Measurements from ENCODE around the gene ZNF443.
"Not testable (repeated sequence)": the region's sequence is repeated elsewhere in the genome, so short reads cannot be mapped to it uniquely, and the experiment has no call there.

ZNF443 gene

DNA sequence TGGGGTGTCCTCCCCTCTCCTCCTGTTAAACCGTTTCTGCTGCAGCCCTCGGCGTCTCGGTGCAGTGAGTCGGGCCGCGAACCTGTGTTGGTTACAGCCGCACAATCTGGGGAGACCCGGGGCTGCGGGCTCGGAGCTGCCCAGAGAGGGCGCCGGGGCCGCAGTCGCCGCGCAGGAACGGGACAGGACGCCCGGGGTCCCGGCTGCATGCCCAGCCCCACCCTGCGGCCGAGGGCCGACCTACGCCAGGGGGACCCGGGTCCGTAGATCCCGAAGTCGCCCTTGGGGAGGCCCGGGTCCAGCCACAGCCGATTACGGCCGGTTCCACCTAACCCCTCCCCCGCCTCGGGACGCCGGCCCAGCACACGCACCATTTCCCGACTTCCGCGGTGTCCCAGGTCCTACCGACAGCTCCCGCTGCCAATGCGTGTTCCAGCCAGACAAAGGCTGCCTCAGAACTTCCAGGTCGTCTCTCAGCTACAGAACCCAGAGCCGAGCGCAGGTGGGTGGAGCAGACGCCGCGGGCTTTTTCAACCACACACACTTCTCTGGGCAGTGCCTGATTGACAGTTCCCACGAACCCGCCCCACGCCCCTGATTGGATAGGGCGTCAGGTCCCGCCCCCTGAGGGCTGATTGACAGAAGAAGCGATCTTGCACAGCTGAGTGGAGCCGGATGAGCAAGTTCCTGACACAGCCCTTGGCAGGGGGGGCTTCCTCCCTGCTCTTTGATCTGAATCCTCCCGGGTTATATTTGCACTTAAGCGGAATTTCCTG, at the start of gene ZNF443:
TSS of gene ZNF443 (minus strand) at position 481 of the 776 bp plus-strand sequence. CDS start at position 374, 107 bp downstream.
- peak; percentile 97 for DNase-seq

DNA sequence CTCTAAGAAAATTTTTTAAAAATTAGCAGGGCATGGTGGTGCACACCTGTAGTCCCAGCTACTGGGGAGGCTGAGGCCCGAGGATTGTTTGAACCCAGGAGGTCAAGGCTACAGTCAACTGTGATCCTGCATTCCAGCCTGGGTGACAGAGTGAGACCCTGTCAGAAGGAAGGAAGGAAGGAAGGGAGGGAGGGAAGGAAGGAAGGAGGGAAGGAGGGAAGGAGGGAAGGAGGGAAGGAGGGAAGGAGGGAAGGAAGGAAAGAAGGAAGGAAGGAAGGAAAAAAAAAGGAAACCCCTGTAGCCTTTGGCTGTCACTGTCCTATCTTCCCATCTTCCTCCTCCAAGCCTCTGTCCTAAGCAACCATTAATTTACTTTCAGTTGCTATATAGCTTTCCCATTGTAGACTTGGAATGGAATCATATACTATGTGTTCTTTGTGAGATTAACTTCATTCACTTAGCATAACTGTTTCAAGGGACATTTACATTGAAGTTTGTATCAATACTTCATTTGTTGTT, 45.5 kb upstream of the ZNF443 start:
- DNase-seq: not testable (repeated sequence)

DNA sequence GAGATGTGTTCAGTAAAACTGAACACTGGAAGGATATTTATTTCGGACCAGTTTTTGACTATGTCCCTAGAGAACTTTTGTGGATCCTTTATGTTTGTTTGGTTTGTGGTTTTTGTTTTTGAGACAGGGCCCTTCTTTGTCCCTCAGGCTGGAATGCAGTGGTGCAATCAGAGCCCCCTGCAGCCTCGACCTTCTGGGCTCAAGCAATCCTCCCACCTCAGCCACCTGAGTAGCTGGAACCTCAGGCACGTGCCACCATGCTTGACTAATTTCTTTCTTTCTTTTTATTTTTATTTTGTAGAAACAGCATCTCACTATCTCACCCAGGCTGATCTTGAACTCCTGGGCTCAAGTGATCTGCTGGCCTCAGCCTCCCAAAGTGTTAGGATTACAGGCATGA, 44.8 kb upstream of the ZNF443 start:
- no peak for DNase-seq

DNA sequence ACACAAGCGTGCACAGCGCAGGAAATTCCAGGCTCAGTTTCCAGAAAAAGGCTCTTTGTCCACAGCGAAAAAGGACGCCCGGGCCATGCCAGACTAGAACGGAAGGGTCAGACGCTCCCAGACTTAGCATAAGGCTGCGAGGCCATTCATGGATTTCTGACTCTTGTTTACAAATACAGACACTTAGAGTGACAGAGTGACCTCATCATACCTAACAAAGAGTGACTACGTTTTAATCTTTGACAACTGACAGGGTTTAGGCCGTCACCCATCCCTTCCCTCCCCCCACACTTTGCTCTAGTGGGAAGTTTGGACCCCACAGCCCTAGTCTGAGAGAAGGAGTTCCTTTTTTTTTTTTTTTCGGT, 44.2 kb upstream of the ZNF443 start:
- no peak for DNase-seq

DNA sequence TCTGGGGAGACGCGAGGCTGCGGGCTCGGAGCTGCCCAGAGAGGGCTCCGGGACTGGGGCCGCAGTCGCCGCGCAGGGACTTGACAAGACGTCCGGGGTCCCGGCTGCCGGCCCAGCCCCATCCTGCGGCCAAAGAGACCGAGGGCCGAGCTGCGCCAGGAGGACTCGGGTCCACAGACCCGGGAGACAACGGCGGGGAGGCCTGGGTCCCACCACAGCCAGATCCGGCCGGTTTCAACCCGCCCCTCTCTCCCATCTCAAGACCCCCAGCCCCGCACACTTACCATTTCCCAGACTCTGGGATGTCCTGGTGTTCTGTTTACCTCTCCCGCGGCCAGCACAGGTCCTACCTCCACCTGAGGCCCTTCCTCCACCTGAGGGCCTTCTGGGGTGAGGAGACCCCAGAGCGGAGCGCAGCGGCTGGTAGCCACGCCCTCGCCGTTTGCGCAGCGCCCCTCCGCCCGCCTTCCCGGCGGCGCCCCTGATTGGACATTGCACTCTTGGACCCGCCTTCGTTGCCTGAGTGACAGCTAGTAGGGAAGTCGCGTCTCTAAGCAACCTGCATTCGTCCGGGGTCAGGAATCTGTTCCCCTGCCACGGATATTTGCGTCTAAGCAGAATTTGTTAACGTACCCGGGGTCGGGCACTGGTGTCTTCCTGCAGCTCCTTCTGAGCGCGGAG, 43.7 kb upstream of the ZNF443 start, which contains the start of gene ZNF709:
TSS of gene ZNF709 (minus strand) at position 446 of the 681 bp plus-strand sequence. CDS start at position 287, 159 bp downstream.
- peak; percentile 85 for DNase-seq

DNA sequence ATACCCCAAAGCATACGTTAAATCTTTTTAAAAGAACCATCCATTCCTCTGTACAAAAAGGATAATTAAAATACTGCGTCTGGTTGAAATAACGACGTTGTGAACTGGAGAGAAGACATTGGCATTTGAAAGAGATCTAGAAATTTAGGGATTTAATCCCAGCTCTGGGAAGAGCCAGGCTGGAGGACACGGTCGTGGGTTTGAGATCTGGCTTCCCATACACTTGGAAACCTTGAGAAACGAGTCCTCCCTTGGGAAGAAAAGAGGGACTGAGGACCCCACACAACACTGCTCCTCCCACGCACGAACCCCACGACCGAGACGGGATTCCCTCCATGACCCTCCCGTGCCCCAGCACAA, 43.2 kb upstream of the ZNF443 start:
- DNase-seq: no peak

DNA sequence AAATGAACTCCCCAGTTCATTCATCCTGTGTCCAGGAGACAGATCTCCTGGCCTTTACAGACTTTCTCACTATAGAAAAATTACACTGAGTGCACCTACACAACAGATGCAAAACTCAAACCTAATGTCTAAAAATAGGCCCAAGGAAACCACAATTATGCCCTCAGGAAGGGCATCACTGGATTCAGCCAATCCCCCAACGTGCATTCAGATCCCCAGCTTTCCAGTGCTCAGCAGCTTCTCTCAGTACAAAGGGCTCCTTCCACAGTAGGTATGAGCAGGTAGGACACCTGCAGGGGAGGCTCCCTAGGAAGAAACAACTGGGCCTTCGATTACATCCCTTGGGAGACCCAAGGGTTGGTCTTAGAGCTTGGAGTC, 41.7 kb upstream of the ZNF443 start:
- no peak for DNase-seq

DNA sequence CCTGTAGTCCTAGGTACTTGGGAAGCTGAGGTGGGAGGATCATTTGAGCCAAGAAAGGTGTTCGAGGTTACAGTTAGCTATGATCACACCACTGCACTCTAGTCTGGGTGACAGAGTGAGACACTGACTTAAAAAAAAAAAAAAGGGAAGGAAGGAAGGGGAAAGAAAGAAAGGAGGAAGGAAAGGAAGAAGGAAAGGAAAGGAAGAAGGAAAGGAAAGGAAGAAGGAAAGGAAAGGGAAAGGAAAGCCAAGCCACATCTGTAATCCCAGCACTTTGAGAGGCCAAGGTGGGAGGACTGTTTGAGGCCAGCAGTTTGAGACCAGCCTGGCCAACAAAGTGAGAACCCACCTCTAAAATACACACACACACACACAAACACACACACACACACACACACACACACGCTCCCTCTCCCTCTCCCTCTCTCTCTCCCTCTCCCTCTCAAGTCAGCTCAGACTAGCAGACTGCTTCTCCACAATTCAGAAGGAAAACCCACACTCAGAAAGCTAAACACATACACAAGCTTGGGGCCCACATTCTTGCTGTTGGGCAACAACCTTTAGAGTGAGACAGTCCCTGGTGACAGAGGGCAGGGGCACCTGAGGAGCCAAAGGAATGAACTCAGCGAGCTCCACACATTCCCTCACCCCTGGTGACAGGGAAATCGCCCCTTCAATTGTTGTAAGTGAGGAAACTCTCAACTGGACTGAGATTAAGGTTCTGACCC, 41.1 kb upstream of the ZNF443 start:
- no peak for DNase-seq

DNA sequence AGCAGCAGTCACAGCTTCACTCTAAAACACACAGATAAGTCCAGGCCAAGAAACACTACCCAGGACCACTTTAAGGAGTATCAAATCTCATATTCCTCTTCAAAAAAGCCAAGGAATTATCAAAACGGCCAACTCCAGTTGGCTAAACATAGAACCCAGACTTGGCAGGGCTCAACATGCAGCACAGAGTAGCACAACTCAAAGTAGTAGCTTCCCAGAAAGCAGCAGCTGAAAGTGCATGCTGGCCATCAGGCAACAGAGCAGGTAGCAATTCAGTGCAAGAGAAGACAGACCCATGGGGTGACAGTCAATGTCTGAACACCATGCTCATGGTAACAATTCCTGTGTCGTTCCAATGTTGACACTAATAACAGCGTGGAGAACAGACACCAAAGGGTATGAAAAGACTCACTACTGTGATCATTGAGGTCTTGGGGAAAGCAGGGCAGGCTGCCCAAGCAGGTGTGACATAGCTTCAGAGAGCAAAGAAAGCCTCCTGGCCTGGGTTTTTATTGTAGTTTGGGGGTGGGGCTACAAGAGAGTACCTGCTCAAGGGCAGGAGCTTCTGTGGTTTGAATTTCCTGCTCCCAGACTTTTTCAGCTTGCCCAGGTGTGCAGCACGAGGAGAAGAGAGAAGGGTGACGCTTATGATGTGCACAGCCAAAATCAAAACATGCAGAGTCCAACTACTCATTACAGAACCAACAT, 37.6 kb upstream of the ZNF443 start:
- DNase-seq: no peak

DNA sequence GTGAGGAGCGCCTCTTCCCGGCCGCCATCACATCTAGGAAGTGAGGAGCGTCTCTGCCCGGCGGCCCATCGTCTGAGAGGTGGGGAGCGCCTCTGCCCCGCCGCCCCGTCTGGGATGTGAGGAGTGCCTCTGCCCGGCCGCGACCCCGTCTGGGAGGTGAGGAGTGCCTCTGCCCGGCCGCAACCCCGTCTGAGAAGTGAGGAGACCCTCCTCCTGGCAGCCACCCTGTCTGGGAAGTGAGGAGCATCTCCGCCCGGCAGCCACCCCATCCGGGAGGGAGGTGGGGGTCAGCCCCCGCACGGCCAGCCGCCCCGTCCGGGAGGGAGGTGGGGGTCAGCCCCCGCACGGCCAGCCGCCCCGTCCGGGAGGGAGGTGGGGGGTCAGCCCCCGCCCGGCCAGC, 26.8 kb upstream of the ZNF443 start:
- DNase-seq: not testable (repeated sequence)

DNA sequence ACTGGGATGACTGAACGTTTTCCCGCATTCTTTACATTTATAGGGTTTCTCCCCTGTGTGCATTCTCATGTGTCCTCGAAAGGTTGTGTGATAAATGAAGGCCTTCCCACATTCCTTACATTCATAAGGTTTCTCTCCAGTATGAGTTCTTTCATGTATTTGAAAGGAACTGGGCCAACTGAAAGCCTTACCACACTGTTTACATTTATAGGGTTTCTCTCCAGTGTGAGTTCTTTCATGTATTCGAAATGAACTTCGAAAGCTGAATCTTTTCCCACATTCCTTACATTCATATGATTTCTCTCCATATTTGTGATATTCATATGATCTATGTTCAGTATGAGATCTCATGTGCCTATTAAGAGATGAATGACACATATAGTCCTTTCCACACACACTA, 24.4 kb upstream of the ZNF443 start:
- DNase-seq: no peak

DNA sequence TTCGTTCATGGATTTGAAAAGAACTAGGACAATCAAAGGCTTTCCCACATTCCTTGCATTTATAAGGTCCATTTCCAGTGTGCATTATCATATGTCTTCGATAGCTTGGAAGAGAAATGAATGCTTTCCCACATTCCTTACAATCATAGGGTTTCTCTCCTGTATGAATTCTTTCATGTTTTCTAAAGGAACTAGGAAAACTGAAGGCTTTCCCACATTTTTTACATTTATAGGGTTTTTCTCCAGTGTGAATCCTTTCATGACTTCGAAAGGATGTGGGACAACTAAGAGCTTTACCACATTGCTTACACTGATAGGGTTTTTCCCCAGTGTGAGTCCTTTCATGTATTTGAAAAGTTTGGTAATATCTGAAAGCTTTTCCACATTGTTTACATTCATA, 23.9 kb upstream of the ZNF443 start:
- DNase-seq: no peak

DNA sequence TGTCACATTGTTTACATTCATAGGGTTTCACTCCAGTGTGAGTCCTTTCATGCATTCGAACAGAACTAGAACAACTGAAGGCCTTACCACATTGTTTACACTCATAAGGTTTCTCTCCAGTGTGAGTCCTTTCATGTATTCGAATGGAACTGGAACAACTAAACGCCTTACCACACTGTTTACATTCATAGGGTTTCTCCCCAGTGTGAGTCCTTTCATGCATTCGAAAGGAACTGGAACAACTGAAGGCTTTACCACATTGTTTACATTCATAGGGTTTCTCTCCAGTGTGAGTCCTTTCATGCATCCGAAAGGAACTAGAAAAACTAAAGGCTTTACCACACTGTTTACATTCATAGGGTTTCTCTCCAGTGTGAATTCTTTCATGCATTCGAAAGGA, 23.3 kb upstream of the ZNF443 start:
- DNase-seq: not testable (repeated sequence)

DNA sequence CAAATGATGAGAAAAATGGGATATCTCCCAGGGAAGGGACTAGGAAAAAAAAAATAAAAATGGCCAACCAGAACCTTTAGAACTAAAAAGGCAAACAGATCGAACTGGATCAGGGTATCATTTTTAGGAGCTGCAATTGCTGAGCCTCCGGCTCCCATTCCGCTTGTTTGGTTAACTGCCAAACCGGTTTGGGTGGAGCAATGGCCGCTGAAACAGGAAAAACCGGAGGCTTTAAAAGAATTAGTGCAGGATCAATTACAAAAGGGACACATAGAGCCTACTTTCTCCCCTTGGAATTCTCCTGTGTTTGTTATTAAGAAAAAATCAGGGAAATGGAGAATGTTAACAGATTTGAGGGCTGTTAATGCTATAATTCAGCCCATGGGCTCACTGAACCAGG, 12.7 kb upstream of the ZNF443 start:
- no peak for DNase-seq

DNA sequence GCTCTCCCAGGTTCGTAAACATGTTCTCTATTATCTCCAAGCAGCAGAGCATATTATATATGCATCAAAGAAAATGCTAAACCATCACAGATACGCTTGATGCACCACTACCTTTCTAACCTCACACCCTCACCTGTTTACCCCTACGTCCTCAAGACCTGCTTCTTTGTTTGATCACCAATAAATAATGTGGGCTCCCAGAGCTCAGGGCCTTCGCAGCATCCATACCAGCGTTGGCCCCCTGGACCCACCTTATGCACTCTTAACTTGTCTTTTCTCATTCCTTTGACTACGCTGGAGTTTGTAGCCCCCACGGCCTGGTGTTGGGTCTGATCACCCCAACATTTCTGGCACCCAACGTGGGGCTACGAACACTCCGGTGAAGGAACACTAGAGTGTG, 10.0 kb upstream of the ZNF443 start:
- DNase-seq: no peak

DNA sequence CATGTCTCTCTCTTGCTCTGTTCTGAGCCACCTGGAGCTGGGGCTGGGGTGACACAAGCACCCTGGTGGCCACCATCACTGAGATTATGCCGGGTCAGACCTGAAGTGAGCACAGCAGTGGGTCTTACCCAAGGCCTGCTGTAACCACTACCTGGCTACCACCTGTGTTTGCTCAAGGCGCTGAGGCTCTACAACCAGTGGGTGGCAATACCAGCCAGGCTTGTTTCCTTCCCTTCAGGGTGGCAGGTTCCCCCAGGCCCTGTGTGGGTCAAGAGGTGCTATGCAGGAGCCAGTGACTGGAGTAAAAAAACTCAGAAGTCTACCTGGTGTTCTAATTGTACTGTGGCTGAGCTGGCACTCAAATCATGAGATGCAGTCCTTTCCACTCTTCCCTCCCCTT, 8.0 kb upstream of the ZNF443 start:
- no peak for DNase-seq

DNA sequence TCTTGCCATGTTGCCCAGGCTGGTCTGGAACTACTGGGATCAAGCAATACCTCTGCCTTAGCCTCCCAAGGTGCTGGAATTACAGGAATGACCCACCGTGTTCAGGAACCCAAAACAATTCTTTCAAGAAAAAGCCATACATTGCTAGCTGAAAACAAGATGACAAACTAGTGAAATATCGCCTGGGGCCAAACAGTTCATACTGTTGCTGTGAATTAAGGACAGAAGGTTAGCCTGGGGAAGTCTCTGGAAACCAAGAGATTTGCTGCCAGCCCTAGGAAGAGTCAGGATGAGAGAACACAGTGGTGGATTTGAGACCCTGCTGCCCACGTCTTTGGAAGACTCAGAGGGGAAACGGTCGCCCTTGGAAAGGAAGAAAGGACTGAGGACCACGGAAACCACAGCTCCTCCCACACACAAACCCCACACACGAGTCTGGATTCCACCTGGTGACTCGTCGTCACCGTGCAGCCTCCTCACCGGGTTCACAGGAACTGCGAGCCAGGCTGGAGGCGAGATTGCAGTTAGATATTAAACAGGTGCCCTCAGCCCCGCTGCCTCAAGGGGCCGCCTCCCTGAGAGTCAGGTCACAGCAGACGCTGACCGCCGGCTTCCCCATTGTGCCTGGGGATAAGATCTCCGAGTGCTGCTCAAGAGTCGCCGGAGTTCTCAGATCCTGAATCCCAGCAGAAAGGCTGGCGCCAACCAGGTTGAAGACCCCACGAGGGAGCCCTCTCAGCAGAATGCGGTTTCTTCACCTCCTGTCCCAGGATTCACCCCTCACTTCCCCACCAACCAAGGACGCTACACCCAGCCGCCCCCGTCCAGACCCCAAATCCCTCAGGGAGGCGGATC, 908 bp downstream of the ZNF443 start:
- not testable (repeated sequence) for DNase-seq

DNA sequence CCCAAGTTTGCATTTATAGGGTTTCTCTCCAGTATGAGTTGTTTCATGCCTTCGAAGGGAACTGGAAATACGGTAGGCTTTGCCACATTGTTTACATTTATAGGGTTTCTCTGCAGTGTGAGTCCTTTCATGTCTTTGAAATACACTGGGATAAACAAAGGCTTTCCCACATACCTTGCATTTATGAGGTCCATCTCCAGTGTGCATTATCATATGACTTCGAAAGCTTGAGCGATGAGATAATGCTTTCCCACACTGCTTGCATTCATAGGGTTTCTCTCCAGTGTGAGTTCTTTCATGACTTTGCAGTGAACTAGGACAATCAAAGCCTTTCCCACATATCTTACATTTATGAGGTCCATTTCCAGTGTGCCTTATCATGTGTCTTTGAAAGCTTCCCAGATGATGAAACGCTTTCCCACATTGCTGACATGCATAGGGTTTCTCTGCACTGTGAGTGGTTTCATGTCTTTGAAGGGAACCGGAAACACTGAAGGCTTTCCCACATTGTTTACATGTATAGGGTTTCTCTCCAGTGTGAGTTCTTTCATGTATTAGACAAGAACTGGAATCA, 10.0 kb downstream of the ZNF443 start:
- not testable (repeated sequence) for DNase-seq

DNA sequence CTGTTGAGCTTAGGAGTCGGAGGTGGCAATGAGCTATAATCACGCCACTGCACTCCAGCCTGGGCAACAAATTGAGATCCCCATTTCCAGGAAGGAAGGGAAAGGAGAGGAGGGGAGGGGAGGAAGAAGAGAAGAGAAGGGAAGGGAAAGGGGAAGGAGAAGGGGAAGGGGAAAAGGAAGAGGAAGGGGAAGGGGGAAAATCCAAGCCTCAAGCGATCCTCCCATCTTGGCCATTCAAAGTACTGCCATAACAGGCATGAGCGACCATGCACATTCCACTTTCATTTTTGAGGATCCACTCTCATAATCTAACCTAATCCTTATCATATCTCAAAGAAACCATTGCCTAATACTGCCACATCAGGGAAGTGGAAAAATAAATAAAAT, 14.9 kb downstream of the ZNF443 start:
- DNase-seq: no peak

DNA sequence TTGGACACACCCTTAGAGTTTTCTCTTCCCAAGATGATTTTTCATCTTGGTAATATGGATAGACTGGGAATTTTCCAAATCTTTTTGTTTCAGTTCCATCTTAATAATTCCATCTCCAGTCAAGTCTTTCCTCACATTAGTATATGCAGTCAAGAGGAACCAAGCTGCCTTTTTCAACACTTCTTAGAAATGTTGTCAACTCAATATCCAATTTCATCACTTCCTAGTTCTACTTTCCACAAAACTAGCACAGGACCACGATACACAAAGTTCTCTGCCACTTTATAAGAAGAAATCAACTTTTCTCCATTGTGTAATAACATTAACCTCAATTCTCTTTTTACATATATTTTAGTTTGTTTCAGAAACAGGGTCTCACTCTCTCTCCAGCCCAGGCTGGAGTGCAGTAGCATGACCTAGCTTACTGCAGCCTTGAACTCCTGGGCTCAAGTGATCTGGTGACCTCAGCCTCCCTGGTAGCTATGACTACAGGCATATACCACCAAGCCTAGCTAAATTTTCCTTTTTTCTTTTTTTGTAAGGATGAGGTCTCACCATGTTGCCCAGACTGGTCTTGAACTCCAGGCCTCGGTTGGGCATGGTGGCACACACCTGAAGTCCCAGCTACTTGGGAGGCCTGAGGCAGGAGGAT, 15.5 kb downstream of the ZNF443 start:
- DNase-seq: no peak

DNA sequence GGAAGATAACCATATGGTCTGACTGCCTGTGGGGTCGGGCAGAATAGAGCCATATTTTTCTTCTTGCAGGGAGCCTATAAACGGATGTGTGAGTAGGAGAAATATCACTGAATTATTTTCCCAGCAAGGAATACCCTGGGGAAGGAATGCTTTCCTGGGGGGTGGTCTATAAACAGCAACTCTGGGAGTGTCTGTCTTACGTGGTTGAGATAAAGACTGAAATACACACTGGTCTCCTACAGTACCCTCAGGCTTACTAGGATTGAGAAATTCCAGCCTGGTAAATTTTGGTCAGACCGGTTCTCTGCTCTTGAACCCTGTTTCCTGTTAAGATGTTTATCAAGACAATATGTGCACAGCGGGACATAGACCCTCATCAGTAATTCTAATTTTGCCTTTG, 23.5 kb downstream of the ZNF443 start:
- DNase-seq: not testable (repeated sequence)

Data from fibroblast of skin of right quadriceps (primary cell).